Astrocyte (in vitro differentiated cells and primary cell): ENCODE results near the gene UBE2J2.

Experiments used
- EZH2 ChIP-seq: IDR thresholded peaks from 2 replicates; pipeline ENCODE4 v1.6.1; 2012; ENCODE audit warnings: mild to moderate bottlenecking, low read length, inconsistent platforms; ENCODE audit not compliant: insufficient read depth
- TF ChIP-seq, protein P1 (sequence below): IDR thresholded peaks from 2 replicates; pipeline ENCODE4 v1.5.1; 2011; ENCODE audit warnings: low read depth, mild to moderate bottlenecking, inconsistent platforms, low read length, moderate library complexity; ENCODE audit not compliant: insufficient read depth

DNA sequence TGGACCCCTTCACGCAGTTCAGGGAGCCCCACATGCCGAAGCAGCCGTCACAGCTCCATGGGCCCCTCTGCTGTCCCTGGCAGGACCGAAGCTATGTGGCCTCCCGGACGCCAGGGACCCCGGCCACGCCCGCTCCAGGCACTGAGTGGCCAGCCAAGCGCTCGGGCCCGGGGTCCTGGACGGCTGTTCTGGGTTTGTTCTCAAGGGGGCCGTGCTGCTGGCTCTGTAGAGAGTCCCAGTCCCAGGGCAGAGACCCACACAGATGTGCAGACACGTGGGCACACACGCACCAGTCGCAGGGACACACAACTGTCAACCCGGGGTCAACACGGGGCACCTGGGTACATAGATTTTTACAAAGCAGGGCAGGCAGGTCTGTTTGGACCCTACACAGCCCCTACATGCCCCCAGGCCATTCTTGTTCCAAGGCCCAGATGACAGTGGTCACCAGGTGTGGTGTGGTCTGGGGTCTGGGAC lies 34.9 kb downstream of the UBE2J2 start:
- TF ChIP-seq, protein P1, sequence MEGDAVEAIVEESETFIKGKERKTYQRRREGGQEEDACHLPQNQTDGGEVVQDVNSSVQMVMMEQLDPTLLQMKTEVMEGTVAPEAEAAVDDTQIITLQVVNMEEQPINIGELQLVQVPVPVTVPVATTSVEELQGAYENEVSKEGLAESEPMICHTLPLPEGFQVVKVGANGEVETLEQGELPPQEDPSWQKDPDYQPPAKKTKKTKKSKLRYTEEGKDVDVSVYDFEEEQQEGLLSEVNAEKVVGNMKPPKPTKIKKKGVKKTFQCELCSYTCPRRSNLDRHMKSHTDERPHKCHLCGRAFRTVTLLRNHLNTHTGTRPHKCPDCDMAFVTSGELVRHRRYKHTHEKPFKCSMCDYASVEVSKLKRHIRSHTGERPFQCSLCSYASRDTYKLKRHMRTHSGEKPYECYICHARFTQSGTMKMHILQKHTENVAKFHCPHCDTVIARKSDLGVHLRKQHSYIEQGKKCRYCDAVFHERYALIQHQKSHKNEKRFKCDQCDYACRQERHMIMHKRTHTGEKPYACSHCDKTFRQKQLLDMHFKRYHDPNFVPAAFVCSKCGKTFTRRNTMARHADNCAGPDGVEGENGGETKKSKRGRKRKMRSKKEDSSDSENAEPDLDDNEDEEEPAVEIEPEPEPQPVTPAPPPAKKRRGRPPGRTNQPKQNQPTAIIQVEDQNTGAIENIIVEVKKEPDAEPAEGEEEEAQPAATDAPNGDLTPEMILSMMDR: no peak
- TF ChIP-seq EZH2: no peak
